GM12801 (cell line): ENCODE data around the gene TAF1C.

Source experiments
- TF ChIP-seq, protein P1 (sequence below): IDR thresholded peaks from one replicate; pipeline ENCODE4 v1.5.1; 2011; ENCODE audit warnings: control low read depth; ENCODE audit not compliant: insufficient read length; ENCODE audit errors: extremely low read depth

Gene TAF1C

DNA sequence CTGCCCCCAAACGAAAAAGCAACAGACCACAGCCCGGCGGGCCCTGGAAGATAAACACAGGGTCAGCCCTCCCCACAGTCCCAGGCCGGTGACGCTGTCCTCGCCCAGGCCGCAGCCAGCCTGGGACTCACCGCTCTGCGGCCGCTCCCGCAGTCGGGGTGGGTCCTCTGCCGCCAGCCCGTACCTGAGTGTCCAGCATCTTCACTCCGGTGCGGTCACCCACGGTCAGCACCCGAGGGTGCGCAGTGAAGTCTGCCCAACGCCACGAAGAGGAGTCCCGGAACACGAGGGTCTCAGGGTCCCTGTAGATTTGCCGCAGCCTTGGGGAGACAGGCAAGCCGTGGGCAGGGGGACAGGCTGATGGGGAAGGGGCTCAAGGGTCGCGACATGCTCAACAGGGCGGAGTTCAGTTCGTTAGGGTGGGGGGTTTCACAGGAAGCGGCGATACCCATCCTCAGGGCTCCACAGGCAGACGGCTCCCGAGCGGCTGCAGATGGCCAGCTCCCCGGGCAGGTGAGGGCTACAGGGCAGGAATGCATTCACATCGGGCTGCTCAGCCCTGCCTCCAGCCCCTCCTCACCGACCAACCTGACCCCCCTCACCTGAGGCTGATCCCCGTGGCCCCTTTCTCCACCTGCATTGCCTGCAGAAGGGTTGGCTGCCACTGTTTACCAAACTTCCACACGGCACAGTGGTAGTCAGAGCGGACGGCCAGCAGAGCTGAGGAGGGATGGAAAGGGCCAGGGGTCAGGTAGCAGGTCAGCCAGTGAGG is 5.5 kb downstream of the TAF1C start:
- TF ChIP-seq, protein P1, sequence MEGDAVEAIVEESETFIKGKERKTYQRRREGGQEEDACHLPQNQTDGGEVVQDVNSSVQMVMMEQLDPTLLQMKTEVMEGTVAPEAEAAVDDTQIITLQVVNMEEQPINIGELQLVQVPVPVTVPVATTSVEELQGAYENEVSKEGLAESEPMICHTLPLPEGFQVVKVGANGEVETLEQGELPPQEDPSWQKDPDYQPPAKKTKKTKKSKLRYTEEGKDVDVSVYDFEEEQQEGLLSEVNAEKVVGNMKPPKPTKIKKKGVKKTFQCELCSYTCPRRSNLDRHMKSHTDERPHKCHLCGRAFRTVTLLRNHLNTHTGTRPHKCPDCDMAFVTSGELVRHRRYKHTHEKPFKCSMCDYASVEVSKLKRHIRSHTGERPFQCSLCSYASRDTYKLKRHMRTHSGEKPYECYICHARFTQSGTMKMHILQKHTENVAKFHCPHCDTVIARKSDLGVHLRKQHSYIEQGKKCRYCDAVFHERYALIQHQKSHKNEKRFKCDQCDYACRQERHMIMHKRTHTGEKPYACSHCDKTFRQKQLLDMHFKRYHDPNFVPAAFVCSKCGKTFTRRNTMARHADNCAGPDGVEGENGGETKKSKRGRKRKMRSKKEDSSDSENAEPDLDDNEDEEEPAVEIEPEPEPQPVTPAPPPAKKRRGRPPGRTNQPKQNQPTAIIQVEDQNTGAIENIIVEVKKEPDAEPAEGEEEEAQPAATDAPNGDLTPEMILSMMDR, result no peak

DNA sequence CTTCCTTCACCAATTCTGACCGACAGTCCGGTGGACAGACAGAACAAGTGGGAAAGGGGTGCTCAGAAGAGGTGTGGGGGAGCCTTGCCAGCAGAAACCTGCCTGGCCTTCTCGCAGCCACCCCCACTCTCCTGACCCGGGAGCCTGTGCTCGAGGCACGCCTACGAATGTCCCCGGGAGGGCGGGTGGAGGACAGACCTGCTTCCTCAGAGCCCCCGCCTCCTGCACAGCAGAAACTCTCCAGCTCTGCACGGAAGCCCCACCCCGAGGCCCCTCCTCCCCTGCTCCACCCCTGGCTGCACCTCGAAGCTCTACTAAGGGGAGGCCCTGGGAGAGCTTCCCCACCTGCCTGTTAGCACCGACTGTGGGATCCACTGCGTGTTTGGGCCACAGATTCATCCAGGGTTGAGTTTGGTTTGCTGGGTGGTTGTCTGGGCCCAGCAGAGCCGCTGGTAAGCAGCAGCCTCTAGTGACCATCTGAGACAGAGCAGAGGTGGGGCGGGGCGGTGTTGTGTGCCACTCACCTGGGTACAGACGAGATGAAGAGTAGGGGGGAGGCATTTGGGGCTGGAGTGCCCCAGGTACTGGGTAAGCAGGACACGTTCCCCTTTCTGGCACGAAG is 6.2 kb downstream of the TAF1C start:
- TF ChIP-seq, protein P1, result no peak

DNA sequence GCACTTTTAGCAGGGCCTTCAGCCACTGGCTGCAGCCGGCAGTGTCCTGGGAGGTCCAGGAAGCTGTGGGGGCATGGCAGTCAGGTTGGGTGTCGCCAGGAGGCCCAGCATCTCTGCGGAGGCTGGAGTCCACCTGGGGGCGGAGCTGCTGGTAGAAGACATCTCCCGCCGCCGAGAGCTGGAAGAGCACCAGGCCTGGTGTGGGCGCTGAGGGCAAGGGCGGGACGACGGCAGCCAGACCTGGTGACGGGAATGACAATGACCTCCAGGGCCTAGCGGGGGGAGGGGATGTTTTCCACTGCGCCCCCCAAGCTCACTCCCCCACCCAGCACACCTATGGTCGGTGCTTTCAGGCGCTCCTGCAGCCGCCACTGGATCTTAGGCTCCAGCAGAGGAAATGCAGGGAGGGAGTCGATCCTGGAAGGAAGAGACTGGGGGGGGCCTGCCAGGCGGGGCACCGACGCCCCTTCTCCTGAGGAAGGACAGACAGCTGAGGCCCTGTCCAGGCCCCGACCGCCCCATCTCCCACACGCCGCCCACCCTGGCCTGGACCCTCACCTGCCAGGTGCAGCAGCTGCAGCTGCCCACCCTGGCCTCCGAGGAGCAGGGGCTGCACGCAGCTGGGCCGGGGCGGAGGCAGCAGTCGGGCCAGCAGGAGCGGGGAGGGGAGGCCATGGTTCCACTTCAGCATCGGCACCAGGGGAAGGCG is 7.1 kb downstream of the TAF1C start:
- TF ChIP-seq, protein P1, result no peak

DNA sequence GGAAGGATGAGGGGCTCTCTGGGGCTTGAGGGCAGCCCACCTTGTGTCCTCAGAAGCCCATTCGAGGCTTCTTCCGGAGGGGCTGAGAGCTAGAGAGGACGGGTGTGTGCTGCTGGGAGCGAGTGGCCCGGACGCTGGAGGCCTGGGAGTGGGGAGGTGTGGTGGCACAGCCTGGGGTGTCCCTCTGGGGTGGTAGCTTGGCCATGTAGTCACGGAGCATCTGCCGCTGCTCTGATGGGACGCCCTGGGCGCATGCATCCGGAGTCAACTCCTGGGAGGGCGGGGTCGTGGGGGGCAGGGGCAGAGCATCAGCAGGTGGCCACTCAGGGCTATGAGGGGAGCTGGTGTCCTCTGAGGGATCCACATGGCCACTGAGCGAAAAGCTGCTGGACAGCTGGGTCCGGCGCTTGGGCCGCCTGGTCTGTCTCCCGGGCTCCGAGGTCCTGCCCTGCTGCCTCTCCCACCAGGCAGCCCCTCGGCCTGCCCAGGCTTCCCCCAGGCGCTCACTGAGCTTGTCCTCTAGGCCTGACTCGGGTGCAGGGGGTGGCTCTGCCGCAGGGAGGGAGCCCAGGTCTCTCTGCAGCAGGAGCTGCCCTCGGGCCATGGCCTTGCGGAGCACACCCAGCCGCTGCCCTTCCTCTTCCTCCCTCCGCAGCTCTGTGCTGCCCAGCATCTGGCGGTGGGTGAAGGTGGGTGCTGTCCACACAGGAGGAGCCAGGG is 7.8 kb downstream of the TAF1C start:
- TF ChIP-seq, protein P1, result no peak

DNA sequence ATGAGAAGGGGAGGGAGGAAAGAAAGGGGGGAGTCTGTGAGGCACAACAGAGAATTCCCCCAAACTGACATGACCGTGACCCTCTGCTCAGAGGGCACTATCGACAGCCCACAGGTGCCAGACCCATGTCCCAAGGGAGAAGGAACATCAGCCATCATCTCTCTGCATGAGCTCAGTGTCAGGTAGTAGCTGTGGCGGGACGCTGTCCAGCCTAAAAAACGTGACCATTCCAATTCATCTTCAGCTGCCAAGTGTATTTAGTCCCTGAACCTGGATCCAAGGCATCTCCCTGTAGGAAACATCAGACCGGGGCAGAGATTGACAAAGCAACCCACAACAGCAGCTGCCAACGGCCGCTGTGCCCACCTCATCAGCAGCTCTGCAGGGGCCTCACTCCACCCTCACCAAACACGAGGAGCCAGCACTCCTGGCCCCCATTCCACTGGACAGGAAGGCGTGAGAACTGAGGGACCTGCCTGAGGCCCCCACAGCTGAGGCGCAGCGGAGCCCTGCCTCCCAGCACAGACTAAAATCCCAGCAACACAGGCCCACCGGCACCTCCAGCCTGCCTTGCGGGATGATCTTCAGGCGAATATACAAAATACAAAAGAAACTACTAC is 8.6 kb downstream of the TAF1C start:
- TF ChIP-seq, protein P1, result no peak

DNA sequence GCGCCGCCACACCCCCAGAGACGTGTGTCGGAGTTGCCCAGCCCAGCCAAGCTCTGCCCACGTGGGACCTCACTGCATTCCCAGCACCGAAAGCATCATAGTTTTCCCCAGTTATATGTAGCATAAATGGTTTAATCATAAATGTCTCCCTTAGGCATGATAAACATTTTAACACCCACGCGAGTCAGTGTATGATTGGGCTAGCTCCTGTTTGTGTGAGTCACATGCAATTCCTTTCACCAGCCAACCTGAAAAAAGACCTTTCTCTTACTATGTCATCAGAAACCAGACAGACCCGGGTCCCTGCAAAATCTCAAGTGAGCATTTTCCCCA is 9.2 kb downstream of the TAF1C start:
- TF ChIP-seq, protein P1, result no peak
